ENCODE results near the gene FUOM. TPM values are rescaled to one million over a fixed set of nuclear protein-coding genes. Genes with fewer than 3 reads are reported as not detected.

The FUOM gene
- total and polyA plus RNA-seq, 2 of the 8 experiments (the other 6 are each of a cell fraction or from before 2014, with no cell fraction given), result 22.0 to 30.4 TPM

DNA sequence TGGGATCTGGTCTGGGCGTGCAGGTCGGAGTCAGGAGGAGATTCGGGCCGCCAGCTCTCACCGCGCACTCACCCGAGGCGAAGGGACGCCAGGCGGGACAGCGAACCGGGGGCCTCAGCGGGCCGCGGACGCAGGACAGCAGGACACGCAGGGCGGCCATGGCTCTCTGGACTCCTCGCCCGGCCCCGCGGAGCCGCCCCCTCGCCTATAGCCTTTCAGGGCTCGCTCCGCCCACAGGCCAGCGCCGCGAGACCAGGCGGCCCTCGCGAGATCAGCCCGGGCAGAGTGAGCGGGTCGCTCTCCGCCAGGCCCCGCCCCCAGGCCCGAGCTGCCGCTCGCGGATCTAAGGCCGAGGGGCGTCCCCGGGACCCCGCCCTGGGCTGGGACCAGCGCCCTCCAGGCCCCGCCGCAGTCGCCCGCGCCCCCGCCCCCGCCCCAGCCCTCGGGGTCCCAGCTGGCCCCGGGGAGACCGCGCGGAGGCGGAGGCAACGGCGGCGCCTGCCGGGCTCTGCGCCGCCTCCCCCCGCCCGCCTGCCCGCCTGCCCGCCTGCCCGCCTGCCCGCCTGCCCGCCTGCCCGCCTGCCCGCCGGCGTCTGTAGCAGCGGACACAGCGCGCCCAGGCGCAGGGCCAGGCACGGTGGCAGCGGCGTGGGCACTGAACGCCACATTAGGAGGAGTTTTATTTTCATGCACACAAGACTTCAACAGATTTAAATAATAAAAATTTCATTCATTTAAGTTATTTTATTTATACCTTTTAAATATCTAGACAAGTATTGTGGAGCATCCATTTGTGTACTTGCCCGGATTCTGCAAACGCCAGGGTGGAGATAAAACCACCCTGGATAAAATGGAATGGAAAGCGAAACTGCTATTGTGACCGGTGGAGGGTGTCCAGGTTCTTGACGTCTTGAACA, 15.6 kb upstream of the FUOM start, which contains the start of gene ECHS1 (continued):
- TF ChIP-seq HDAC2 (IDR thresholded peaks at IDR 0.05; ENCODE audit: borderline replicate concordance in 1 of 2, low read depth in 2 of 2, low read length in 2 of 2) (no peak; a peak in 1 of 4 replicates), BACH1 (IDR thresholded peaks at IDR 0.05; ENCODE audit: low read length) (no peak), FOSL1 (IDR thresholded peaks at IDR 0.05; ENCODE audit: insufficient read depth, low read depth, low read length) (no peak), HDAC6 (IDR thresholded peaks at IDR 0.05; ENCODE audit: low read depth, low read length) (no peak), SIRT6 (IDR thresholded peaks at IDR 0.05; ENCODE audit: low read length) (no peak), SRF (IDR thresholded peaks at IDR 0.05; ENCODE audit: low read depth, low read length) (no peak)
